Osteoblast (primary cell): ENCODE measurements around the gene GALM. TPM values are rescaled to one million over a fixed set of nuclear protein-coding genes. Genes with fewer than 3 reads are reported as not detected.

Experiments
- DNase-seq: peaks from one replicate; pipeline ENCODE4 v3.0.0; 2011; ENCODE audit warnings: low spot score, mixed read lengths; ENCODE audit not compliant: insufficient read length; ENCODE audit errors: missing footprints
- H2AFZ ChIP-seq: 2 replicates; pipeline ENCODE4 v1.6.0; 2011; ENCODE audit warnings: mild to moderate bottlenecking, low read length
- H3K27ac ChIP-seq: 2 replicates; pipeline ENCODE4 v1.5.1; 2011; ENCODE audit warnings: mild to moderate bottlenecking, low read depth, low read length, moderate library complexity
- H3K27me3 ChIP-seq: 2 replicates; pipeline ENCODE4 v1.6.0; 2012; ENCODE audit warnings: mild to moderate bottlenecking, control low read depth, inconsistent platforms, low read length, moderate library complexity; ENCODE audit not compliant: insufficient read depth
- H3K36me3 ChIP-seq: 2 replicates; pipeline ENCODE4 v1.5.1; 2011; ENCODE audit warnings: mild to moderate bottlenecking, low read length, control low read depth, moderate library complexity; ENCODE audit not compliant: insufficient read depth
- H3K4me1 ChIP-seq: 2 replicates; pipeline ENCODE4 v1.5.1; 2011; ENCODE audit warnings: mild to moderate bottlenecking, low read length, control low read depth, moderate library complexity; ENCODE audit not compliant: insufficient read depth
- H3K4me2 ChIP-seq: 2 replicates; pipeline ENCODE4 v1.6.0; 2011; ENCODE audit warnings: mild to moderate bottlenecking, low read length; ENCODE audit not compliant: insufficient read depth
- H3K4me3 ChIP-seq: fragments of 200-600 bp; sonication (generic); 3 replicates; pipeline ENCODE4 v1.5.1; 2012; ENCODE audit warnings: mild to moderate bottlenecking, low read length, inconsistent platforms; ENCODE audit not compliant: insufficient read depth
- H3K79me2 ChIP-seq: 2 replicates; pipeline ENCODE4 v1.6.0; 2012; ENCODE audit warnings: mild to moderate bottlenecking, low read length, control low read depth, inconsistent platforms; ENCODE audit not compliant: insufficient read depth
- H3K9me3 ChIP-seq: 2 replicates; pipeline ENCODE4 v1.5.1; 2011; ENCODE audit warnings: low read depth, low read length, control low read depth
- H4K20me1 ChIP-seq: 2 replicates; pipeline ENCODE4 v1.6.0; 2012; ENCODE audit warnings: mild to moderate bottlenecking, low read length, control low read depth; ENCODE audit not compliant: insufficient read depth
- total RNA-seq: library from RNA; depleted of rRNA; stranded (reverse); fragments of >200 nt; gene quantifications from 2 replicates; pipeline ENCODE4 v1.2.3, GENCODE V29; 2012
- TF ChIP-seq, protein P1 (sequence below): IDR thresholded peaks from 2 replicates; pipeline ENCODE4 v1.5.1; 2011; ENCODE audit warnings: mild to moderate bottlenecking, low read depth, low read length, moderate library complexity; ENCODE audit errors: extremely low read depth

Gene GALM
- total RNA-seq, 1 donor, result 50.7 TPM

DNA sequence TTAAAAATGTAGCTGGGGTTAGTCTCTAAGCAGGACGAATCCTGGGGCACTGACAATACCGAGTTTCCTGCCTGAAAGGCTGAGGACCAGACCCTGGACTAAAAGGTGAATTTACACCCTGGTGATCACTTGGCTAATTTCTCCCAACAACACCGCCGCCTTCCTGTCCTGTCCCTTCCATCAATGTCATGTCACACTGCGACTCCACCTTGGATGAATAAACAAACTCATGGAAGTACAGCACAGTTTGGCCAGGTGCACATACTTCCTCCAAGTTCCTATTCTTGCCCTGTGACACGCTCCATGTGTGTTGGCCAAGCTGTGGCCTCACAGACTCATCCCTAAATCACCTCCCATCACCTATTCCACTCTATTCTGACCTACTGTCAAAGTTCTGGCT, 15.9 kb upstream of the GALM start:
- Histone ChIP-seq H3K27me3 (no peaks in the 10 kb centered on the region), H3K4me3 (no peak overlapping the region), H4K20me1 (no peaks in the 10 kb centered on the region), H3K4me2 (no peak overlapping the region), H3K36me3 (no peaks in the 10 kb centered on the region), H3K79me2 (no peaks in the 10 kb centered on the region), H3K27ac (no peak overlapping the region), H2AFZ (no peak overlapping the region), H3K4me1 (no peaks in the 10 kb centered on the region), H3K9me3 (no peaks in the 10 kb centered on the region)
- TF ChIP-seq, protein P1, sequence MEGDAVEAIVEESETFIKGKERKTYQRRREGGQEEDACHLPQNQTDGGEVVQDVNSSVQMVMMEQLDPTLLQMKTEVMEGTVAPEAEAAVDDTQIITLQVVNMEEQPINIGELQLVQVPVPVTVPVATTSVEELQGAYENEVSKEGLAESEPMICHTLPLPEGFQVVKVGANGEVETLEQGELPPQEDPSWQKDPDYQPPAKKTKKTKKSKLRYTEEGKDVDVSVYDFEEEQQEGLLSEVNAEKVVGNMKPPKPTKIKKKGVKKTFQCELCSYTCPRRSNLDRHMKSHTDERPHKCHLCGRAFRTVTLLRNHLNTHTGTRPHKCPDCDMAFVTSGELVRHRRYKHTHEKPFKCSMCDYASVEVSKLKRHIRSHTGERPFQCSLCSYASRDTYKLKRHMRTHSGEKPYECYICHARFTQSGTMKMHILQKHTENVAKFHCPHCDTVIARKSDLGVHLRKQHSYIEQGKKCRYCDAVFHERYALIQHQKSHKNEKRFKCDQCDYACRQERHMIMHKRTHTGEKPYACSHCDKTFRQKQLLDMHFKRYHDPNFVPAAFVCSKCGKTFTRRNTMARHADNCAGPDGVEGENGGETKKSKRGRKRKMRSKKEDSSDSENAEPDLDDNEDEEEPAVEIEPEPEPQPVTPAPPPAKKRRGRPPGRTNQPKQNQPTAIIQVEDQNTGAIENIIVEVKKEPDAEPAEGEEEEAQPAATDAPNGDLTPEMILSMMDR, result no peak
- peak; percentile 39 for DNase-seq

DNA sequence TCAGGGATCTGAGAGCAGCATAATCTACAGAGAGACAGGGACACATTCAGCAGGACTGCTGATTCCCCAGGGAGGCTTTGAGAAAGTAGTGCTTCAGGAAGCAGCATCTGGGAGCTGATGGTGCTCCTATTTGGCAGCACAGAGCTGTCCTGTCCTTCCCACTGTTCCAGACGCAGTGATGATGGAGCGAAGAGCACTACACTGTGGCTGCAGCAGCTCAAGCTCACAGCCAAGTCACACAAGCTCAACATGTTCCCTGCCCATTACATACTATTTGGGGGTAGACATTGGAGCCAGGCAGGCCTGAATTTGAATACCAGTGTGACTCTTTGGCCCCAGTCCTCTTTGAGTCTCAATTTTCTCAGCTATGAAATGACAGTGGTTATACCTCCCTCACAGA, 15.2 kb upstream of the GALM start:
- H3K4me3 ChIP-seq, result no peak overlapping the region
- no peak overlapping the region for H2AFZ ChIP-seq
- no peaks in the 10 kb centered on the region for H3K79me2 ChIP-seq
- H3K27me3 ChIP-seq, result no peaks in the 10 kb centered on the region
- no peaks in the 10 kb centered on the region for H3K36me3 ChIP-seq
- no peak overlapping the region for H3K4me2 ChIP-seq
- TF ChIP-seq, protein P1, result no peak
- DNase-seq, result no peak
- no peak overlapping the region for H3K27ac ChIP-seq
- H3K4me1 ChIP-seq, result no peaks in the 10 kb centered on the region
- H4K20me1 ChIP-seq, result no peaks in the 10 kb centered on the region
- H3K9me3 ChIP-seq, result no peaks in the 10 kb centered on the region

DNA sequence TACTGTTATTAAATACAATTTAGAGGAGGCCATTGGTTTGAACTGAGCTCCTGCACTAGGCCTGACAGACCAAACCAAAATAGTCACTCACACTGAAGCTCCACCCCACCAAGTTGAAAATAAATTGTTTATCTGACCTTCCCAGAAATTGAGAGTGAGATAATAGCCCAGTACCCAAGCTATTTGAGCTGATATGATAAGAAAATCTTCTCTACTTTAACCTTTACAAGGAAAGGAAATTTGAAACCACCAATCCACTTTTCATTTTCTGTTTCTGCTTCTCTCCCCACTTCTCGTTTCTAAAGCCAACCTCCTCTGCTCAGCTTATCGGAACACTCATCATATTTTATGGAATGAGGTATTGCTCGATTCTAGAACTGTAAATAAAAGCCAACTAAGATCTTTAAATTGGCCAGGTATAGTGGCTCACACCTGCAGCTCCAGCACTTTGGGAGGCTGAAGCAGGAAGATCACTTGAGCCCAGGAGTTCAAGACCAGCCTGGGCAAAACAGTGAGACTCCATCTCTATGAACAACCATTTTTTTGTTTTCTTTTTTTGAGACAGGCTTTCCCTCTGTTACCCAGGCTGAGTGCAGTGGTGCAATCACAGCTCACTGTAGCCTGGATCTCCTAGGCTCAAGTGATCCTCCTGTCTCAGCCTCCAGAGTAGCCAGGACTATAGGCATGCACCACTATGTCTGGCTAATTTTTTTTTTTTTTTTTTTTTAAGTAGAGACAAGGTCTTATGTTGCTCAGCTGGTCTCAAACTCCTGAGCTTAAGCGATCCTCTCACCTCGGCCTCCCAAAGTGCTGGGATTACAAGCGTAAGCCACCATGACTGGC, 13.3 kb upstream of the GALM start:
- Histone ChIP-seq H3K36me3 (no peaks in the 10 kb centered on the region), H3K4me3 (no peak overlapping the region), H3K4me2 (no peak overlapping the region), H3K79me2 (no peaks in the 10 kb centered on the region), H4K20me1 (no peaks in the 10 kb centered on the region), H3K9me3 (no peaks in the 10 kb centered on the region), H2AFZ (no peak overlapping the region), H3K4me1 (no peaks in the 10 kb centered on the region), H3K27me3 (no peaks in the 10 kb centered on the region), H3K27ac (no peak overlapping the region)
- DNase-seq, result peak; percentile 4
- TF ChIP-seq, protein P1, result no peak

DNA sequence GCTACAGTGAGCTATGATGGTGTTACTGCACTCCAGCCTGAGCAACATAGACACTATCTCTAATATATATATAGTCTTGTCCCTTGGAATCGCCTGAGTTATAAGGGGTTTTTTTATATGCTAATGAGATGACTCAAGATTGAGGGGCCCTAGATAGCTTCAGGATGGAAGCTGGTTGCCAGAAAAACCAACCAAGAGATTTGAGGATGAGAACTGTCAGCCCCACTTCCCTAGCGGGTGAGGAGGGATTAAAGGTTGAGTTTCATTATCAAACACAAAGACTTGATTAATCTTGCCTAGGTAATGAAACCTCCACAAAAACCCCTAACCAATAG, 12.6 kb upstream of the GALM start:
- Histone ChIP-seq H3K27ac (no peak overlapping the region), H3K36me3 (no peaks in the 10 kb centered on the region), H4K20me1 (no peaks in the 10 kb centered on the region), H3K79me2 (no peaks in the 10 kb centered on the region), H3K4me1 (no peaks in the 10 kb centered on the region), H3K9me3 (no peaks in the 10 kb centered on the region), H3K27me3 (no peaks in the 10 kb centered on the region), H3K4me2 (no peak overlapping the region), H3K4me3 (no peak overlapping the region), H2AFZ (no peak overlapping the region)
- no peak for DNase-seq
- TF ChIP-seq, protein P1, result no peak
